Stomach (tissue), 9 donors: ENCODE results near the gene GRB14. TPM values are rescaled to one million over a fixed set of nuclear protein-coding genes. Genes with fewer than 3 reads are reported as not detected.

Experiments
- DNase-seq, 2 donors: peaks; one replicate each; pipeline versions ENCODE4 v3.0.0 to v3.0.0-alpha.2; 2013 to 2019
- H3K27ac ChIP-seq, 5 donors: fragments of 200-600 bp in 4 of 5; sonication (generic) in 4 of 5; one replicate each; pipeline ENCODE4 v1.5.1; 2013 to 2019; ENCODE audit warnings: mild to moderate bottlenecking in 1 of 5, moderate library complexity in 1 of 5
- H3K27me3 ChIP-seq, 3 donors: fragments of 200-600 bp; sonication (generic); one replicate each; pipeline ENCODE4 v1.5.1; 2017 to 2019; ENCODE audit warnings: mixed run types in 1 of 3
- H3K36me3 ChIP-seq, 4 donors: fragments of 200-600 bp; sonication (generic); 1 replicate in 3 of 4; 2 replicates in 1 of 4; pipeline ENCODE4 v1.5.1; 2016 to 2019
- H3K4me1 ChIP-seq, 4 donors: fragments of 200-600 bp; sonication (generic); one replicate each; pipeline ENCODE4 v1.5.1; 2016 to 2019
- H3K4me3 ChIP-seq, 4 donors: fragments of 200-600 bp; sonication (generic) in 3 of 4; one replicate each; pipeline ENCODE4 v1.5.1; 2016 to 2019; ENCODE audit warnings: mild to moderate bottlenecking in 1 of 4
- H3K9me3 ChIP-seq, 4 donors: fragments of 200-600 bp; sonication (generic); one replicate each; pipeline ENCODE4 v1.5.1; 2016 to 2019
- CTCF ChIP-seq, 7 experiments: fragments of 450-650 bp in 4 of 7; fragments of 200-600 bp in 3 of 7; sonication (generic) in 3 of 7; IDR thresholded peaks; one replicate each; pipeline ENCODE4 v1.5.1; 2016 to 2019; ENCODE audit warnings: antibody characterized with exemption in 7 of 7, control low read depth in 2 of 7, mild to moderate bottlenecking in 1 of 7
- EP300 ChIP-seq: sonication (generic); formaldehyde crosslinking; IDR thresholded peaks from one replicate; pipeline ENCODE4 v1.6.1; 2017; ENCODE audit warnings: antibody characterized with exemption
- POLR2A ChIP-seq, 4 donors: fragments of 450-650 bp; IDR thresholded peaks; one replicate each; pipeline ENCODE4 v1.6.1; 2016; ENCODE audit warnings: antibody characterized with exemption in 4 of 4, control low read depth in 2 of 4, mild to moderate bottlenecking in 1 of 4, moderate library complexity in 1 of 4
- POLR2AphosphoS5 ChIP-seq, 3 donors: sonication (generic); formaldehyde crosslinking; IDR thresholded peaks; one replicate each; pipeline ENCODE4 v1.6.1; 2016; ENCODE audit warnings: antibody characterized with exemption in 3 of 3
- WGBS, 5 donors: extraction: QIAGEN DNeasy Blood & Tissue Kit in 3 of 5; methylation state at CpG; one replicate each; pipeline versions ENCODE4 v1.1.5 to v1.1.7; 2013 to 2018; 5-methylcytosine and 5-hydroxymethylcytosine counted together
- intact Hi-C: fragments of 100-400 bp; cut with DNase I; formaldehyde crosslinking; loops from one replicate; pipeline ENCODE4 v1.15.1; 2023; ENCODE audit warnings: low total_unique reads
- polyA plus RNA-seq, 3 donors: library from polyadenylated mRNA; stranded (reverse); fragments of 200-250 nt; gene quantifications; one replicate each; pipeline ENCODE4 v1.2.3, GENCODE V29; 2013
- total RNA-seq, 5 donors: library from RNA; depleted of rRNA; stranded (reverse); fragments of >200 nt; gene quantifications; one replicate each; pipeline versions ENCODE4 v1.1.0 to v1.2.3, GENCODE V29; 2014 to 2016
- donor health status: healthy with polysubstance abuse.
- donor health status: Bipolar disorder and iron deficiency.
- donor health status: healthy.

GRB14 gene
- total and polyA plus RNA-seq, 8 donors, result 0.62 to 32.7 (median 3.3) TPM; not detected in 2

DNA sequence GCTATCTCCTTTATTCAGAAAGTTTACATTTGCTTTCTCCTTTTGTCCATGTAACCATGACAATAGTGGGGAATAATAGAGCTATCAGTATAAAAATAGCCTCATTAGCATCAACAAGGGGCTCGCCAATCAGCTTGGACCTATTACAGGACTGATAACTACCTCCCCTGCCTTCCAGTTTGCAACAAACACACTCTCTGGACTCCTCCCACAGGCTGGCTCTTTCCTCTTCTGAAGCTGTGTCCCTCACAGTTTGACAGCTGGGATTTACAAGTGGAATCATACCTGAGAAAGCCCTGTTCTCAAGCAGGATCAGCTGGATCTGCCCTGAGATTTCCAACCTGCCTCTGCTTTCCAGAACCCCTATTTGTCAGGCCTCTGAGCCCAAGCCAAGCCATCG is 162.5 kb downstream of the GRB14 start:
- intact Hi-C loops, result no loop called here
- peak in 1 of 2 donors; percentile 4 for DNase-seq
- no peak for TF ChIP-seq EP300
- TF ChIP-seq POLR2A (IDR thresholded peaks at IDR 0.05), result no peak
- TF ChIP-seq POLR2AphosphoS5 (IDR thresholded peaks at IDR 0.05), result no peak
- H3K9me3 ChIP-seq, result no peaks in the 10 kb centered on the region
- no peak overlapping the region for H3K4me3 ChIP-seq
- no peaks in the 10 kb centered on the region for H3K27me3 ChIP-seq
- no peak overlapping the region for H3K27ac ChIP-seq
- WGBS, 5 donors, result 44 to 75% (median 60%) methylated on average over 2 of the region's 2 CpGs
- no peaks in the 10 kb centered on the region for H3K36me3 ChIP-seq
- no peaks in the 10 kb centered on the region for H3K4me1 ChIP-seq

- Histone ChIP-seq H3K27me3 (no peaks in the 10 kb centered on the region), H3K36me3 (no peaks in the 10 kb centered on the region), H3K4me3 (no peak overlapping the region), H3K4me1 (no peaks in the 10 kb centered on the region), H3K27ac (no peak overlapping the region), H3K9me3 (no peaks in the 10 kb centered on the region)
- intact Hi-C loops, result no loop called here
- no peak for DNase-seq
- no peak for TF ChIP-seq EP300
- TF ChIP-seq POLR2A (IDR thresholded peaks at IDR 0.05), result no peak
- no peak for TF ChIP-seq CTCF (IDR thresholded peaks at IDR 0.05)
- TF ChIP-seq POLR2AphosphoS5 (IDR thresholded peaks at IDR 0.05), result no peak
- WGBS, 5 donors, result 77 to 94% (median 90%) methylated on average over 1 of the region's 1 CpG
Observed at GRCh38 chr2:164457271-164457670, 164.0 kb downstream of the GRB14 start.

DNA sequence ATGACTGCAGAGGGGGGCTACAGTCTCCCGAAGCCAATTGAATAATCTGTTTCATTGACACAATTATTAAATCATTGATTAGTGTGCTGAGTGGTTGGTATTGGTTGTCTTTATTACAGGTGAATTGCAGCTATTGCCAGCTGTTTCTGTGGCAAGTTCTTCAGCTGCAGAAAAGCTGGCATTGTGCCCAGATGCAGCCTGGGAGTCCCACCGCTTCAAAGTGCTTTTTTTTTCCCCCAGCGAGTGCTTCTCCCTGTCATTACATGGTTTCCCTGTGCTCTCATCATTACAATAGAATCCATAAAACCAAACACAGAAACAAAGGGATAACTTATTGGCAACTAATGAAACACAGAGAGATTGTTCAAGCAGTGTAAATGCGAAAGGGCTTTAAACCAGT is 164.7 kb downstream of the GRB14 start:
- Histone ChIP-seq H3K9me3 (no peaks in the 10 kb centered on the region), H3K4me3 (no peak overlapping the region), H3K36me3 (no peaks in the 10 kb centered on the region), H3K4me1 (no peaks in the 10 kb centered on the region), H3K27ac (no peak overlapping the region), H3K27me3 (no peaks in the 10 kb centered on the region)
- peak in 1 of 2 donors; percentile 68 for DNase-seq
- 26 to 32% (median 28%) methylated on average over 4 of the region's 4 CpGs for WGBS, 5 donors
- TF ChIP-seq EP300 (no peak), POLR2AphosphoS5 (IDR thresholded peaks at IDR 0.05) (no peak), CTCF (IDR thresholded peaks at IDR 0.05) (no peak), POLR2A (IDR thresholded peaks at IDR 0.05) (no peak)
- intact Hi-C loops, result no loop called here

- Histone ChIP-seq H3K9me3 (no peaks in the 10 kb centered on the region), H3K36me3 (no peaks in the 10 kb centered on the region), H3K27ac (no peak overlapping the region), H3K4me3 (no peak overlapping the region), H3K27me3 (no peaks in the 10 kb centered on the region), H3K4me1 (no peaks in the 10 kb centered on the region)
- intact Hi-C loops, result no loop called here
- TF ChIP-seq POLR2A (IDR thresholded peaks at IDR 0.05), result no peak
- no peak for TF ChIP-seq CTCF (IDR thresholded peaks at IDR 0.05)
- no peak for TF ChIP-seq POLR2AphosphoS5 (IDR thresholded peaks at IDR 0.05)
- no peak for TF ChIP-seq EP300
- WGBS, 5 donors, result 72 to 78% (median 77%) methylated on average over 5 of the region's 5 CpGs
- no peak for DNase-seq
Observed at GRCh38 chr2:164453656-164454305, 167.5 kb downstream of the GRB14 start.

GRCh38 chr2:164450278-164450677 is 171.0 kb downstream of the GRB14 start:
- WGBS, 5 donors, result 92 to 95% (median 94%) methylated on average over 2 of the region's 2 CpGs
- TF ChIP-seq POLR2AphosphoS5 (IDR thresholded peaks at IDR 0.05), result no peak
- no peak for TF ChIP-seq CTCF (IDR thresholded peaks at IDR 0.05)
- no peak for TF ChIP-seq POLR2A (IDR thresholded peaks at IDR 0.05)
- no peak for TF ChIP-seq EP300

More at GRCh38 chr2:164450278-164450677, 171.0 kb downstream of the GRB14 start:
- intact Hi-C loops, result no loop called here
- no peaks in the 10 kb centered on the region for H3K4me1 ChIP-seq
- H3K27me3 ChIP-seq, result no peaks in the 10 kb centered on the region
- H3K36me3 ChIP-seq, result no peaks in the 10 kb centered on the region
- no peak for DNase-seq
- no peak overlapping the region for H3K4me3 ChIP-seq
- no peaks in the 10 kb centered on the region for H3K9me3 ChIP-seq
- H3K27ac ChIP-seq, result no peak overlapping the region
